8988T (cell line): Measurements from ENCODE around the gene EDEM3.
"Not testable (repeated sequence)": the region's sequence is repeated elsewhere in the genome, so short reads cannot be mapped to it uniquely, and the experiment has no call there.

Source experiments
- DNase-seq: peaks from one replicate; pipeline ENCODE4 v3.0.0; 2011

EDEM3 gene, protein sequence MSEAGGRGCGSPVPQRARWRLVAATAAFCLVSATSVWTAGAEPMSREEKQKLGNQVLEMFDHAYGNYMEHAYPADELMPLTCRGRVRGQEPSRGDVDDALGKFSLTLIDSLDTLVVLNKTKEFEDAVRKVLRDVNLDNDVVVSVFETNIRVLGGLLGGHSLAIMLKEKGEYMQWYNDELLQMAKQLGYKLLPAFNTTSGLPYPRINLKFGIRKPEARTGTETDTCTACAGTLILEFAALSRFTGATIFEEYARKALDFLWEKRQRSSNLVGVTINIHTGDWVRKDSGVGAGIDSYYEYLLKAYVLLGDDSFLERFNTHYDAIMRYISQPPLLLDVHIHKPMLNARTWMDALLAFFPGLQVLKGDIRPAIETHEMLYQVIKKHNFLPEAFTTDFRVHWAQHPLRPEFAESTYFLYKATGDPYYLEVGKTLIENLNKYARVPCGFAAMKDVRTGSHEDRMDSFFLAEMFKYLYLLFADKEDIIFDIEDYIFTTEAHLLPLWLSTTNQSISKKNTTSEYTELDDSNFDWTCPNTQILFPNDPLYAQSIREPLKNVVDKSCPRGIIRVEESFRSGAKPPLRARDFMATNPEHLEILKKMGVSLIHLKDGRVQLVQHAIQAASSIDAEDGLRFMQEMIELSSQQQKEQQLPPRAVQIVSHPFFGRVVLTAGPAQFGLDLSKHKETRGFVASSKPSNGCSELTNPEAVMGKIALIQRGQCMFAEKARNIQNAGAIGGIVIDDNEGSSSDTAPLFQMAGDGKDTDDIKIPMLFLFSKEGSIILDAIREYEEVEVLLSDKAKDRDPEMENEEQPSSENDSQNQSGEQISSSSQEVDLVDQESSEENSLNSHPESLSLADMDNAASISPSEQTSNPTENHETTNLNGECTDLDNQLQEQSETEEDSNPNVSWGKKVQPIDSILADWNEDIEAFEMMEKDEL

DNA sequence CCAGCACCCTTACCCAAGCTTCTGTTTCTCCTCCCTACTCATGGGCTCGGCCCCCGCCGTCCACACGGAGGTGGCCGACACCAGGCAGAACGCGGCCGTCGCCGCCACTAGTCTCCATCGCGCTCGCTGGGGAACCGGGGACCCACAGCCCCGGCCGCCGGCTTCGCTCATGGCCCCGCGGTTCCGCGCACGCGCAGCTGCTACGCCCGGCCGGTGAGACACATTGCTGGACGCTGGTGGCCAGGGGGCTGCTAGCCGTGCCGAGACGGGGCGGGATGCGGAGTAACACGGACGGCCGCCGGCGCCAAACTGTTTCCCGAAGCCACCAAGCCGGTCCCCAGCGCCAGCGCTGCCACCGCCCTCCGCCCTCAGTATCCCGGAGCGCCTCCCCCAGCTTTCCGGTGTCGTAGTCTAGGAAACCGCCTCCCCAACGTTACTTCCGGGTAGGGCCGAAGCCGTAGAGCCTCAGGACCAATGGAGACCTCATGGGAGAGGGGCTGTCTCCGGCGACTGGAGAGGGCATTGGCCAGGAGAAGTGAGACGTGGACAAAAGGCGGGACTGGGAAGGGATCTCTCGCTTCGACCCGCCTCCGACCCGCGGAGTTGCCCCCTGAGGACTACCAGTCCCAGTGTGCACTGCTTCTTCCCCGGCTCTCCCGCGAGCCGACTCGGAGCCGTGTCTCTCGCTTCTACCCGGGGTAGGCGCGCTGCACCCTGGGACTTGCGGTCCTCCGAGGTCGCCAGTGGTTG, at the start of gene EDEM3:
TSS of gene EDEM3 (minus strand) at position 383 of the 750 bp plus-strand sequence. CDS start at position 171, 212 bp downstream.
- DNase-seq = peak; percentile 71

DNA sequence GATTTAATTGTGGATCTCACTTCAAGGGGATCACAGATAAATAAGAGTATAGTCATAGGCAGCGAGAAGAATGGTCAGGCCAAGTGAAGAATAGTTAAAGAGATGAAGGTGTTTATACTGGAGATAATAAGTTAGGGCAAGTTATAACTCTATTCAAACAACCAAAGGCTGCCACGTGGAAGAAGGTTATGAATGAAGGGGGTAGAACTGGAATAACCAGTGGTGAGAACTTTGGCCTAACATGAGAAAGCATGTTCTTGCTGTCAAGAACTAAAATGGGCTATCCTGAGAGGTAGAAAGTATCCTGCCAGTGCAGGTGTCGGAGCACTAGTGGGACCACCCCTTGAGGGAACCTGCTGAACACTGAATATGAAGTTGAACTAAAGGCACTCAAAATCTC, 49.6 kb upstream of the EDEM3 start:
- DNase-seq = no peak

DNA sequence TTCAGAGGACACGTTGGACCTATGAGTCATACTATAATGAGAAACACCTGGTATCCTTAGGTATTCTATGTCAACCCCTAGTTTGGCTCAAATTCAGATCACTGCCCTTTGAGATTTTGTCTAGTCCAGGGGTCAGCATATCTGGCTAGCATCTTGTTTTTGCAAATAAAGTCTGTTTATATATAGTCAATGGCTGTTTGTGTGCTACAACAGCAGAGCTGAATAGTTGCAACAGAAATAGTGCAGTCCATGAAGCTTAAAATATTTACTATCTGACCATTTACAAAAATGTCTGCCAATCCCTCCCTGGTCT, 48.5 kb upstream of the EDEM3 start:
- DNase-seq = no peak

DNA sequence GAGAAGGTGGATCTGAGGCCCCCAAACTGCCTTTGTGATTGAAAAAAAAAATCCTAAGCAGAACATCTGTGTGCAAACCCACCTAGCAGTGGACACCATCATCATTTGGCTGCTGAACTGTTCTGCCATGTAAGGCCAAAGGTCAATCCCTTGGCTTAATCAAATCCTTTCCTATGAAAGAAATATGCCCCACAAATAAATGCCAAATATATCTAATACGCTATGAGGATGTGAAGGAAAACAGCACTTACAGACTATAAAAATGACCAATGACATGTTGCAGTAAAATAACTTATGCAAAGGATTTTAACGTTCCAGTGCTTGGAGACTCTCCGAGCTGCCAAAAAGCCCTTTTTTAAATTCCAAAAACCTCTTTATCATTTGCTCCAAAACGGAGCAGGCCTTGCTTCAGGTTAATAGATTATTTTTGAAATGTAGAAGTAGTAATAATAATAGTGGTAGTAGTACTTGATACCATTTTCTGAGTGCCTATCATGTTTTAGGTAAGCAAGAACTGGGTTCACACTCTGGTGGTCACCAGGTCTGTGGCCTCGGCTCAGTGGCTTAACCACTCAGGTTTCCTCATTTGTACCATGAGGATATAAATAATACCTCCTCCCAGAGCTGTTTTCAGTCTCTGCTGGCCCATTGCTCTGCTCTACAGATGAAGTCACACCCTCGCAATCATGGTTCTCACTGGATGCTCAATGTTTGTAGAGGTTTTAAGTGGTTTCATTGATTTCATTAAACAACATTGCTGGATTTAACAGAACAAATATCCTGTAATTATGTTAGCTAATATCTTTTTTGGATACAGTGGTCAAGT, 47.9 kb upstream of the EDEM3 start:
- no peak for DNase-seq

DNA sequence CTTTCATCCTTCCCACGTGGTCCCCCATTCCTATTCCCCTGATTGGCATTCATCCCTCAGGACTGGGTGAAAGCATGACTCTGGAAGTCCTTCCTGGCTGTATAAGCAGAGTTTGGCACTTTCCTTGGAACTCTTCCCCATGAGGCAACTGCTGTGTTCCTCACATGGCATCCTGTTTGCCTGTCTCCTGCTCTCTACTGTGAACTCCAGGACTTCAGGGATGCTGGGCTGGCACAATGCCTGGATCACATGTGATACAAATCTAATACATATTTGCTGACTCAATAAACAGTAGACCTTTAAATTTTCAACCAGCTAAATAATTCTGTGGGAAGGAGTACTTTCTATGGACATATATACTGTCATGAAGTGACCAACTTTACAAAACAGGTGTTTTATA, 46.8 kb upstream of the EDEM3 start:
- DNase-seq = no peak

DNA sequence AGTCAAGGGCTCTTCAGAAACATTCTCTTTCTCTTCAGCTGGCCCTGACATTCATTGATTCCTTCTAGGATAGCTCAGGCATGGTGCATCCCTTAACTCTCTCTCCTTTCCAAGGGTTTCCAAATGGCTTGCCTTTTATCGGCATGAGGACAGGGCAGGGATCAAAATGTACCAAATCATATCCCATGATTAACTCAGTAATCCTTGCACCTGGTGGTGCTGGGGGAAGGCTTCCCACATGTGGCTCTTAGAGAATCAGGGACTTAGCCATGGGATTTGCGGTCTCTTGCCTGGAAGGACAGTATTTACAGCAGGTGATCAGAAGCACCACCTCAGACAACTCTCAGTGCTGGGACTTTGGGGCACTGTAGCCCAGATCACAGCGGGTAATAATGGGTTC, 46.2 kb upstream of the EDEM3 start:
- no peak for DNase-seq

DNA sequence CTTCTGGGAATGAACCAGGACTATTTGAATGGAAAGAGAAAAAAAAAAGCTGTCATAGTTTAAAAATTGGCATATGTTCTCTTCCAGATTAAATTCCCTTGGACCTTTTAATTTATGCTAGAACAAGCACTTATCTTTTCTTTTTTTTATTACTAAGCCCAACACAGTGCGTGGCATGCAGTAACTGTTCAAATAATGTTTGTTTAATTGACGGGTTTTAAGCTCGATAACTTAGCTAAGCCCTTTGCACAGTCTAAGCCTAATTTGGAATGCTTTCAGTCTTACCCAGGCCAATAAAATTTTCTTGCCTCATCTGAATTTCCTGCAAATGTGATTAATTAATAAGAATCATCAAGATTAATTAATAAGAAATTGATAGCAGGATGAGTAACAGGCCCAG, 39.3 kb upstream of the EDEM3 start:
- DNase-seq = no peak

DNA sequence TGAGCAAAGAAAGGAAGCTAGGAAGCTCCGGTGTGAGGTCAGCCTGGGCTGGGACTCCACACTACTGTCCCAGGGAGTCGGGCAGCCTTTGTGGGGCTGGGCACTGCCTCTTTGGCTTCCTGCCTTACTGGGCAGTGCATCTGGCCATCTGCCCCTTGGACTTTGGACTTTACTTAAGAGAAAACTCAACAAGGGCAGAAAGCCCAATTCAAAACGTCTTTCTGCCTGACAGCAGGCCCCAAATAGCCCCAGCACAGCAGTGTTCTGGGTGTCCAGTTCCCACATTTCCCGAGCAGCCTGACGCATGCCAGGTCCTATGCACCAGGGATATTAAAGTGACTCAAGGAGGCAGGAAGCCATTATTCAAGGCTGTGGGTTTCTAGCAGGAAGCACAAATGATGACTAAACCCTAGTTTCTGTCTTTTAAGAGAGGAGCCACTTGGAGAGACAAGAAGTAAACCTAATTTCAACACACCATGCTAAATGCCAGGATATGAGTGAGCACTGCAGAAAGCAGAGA, 37.9 kb upstream of the EDEM3 start:
- DNase-seq = peak; percentile 28

DNA sequence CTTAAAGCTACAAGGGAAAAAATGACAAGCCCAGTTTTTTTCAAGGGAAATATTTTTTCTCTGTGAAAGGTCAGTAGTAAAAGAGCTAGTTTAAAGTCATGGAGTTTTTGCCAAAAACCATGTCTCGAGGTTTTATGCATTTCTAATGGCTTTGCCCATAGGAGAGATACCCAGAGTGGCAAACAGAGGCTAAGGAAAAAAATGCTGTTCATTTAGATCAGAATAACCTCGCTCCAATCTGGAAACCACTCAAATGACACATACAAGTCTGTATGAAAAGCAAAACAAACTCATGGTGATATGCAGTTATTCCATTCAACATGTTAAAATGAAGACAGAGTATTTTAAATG, 36.9 kb upstream of the EDEM3 start:
- no peak for DNase-seq

DNA sequence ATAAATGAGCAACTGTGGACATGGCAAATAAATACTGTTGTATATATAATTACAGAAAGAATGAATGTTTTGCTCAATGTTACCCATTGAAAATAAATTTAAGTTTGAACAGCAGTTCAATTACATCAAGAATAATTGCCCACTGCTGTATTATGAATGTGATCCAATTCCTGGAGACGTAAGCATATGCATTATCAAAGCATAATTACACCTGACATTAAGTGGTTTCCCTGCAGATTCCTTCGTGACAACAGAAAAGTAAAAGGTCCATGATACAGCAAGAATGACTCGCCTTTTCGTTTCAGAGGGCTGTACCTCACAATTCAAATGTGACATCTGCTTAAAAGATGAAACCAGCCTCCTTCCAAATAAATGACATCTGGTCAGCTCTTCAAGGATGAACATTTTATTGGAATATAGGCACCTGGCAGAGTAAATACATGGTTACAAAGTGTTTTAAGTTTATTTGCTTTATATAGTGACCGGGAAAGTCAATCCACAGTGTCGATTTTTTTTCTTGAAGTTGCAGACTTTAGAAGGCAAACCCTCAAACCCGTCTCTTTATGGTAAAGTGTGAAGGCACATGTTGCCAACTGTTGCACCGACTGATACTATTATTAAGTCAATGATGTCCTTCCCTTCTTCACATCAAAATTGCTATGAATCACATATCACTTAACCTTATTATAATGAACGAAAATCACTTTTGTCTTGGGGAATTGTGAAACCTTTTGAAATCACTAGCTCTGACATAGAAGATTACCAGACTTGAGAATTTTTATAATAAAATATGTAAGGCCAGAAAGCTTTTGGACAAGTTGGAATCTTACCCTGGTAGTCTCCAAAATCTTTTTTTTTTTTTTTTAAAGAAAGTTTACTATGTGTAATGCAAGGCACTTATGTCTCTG, 36.2 kb upstream of the EDEM3 start:
- DNase-seq = no peak

DNA sequence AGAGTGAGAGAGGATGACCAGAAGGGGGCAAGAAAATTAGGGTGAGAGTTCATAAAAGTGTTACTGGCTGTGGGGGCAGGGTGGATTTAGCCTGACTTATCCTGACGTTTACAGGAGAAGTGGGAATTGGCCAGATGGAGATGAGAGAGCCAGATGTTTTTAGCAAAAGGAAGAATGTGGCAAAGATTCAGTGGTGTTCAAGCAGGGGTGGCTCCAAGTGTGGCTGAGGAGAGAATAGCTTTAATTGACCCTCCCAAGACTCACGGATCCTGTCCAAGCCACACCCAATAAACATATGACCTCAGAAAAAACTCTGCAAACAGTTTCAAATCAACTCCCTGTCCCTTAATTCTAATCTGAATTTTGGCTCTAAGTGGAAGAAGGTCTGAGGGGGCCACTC, 35.2 kb upstream of the EDEM3 start:
- no peak for DNase-seq

DNA sequence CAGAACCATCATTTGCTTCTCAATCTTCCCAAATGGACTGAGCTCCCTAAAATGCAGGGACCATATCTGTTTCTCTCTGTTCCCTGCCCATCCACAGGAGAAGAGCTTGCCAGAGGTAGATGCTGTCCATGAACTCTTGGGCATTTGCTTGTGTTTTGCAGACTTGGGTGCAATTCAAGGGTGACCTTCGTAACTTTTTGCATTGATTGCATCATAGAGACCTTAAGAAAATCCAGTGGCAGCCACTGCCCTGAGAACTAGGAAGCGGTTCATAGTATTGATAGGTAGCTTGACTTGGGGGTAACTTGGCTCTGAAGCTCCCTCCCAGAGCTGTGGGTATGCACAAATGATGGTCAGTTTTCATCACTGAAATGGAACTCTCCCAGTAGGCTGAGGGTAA, 34.3 kb upstream of the EDEM3 start:
- no peak for DNase-seq

DNA sequence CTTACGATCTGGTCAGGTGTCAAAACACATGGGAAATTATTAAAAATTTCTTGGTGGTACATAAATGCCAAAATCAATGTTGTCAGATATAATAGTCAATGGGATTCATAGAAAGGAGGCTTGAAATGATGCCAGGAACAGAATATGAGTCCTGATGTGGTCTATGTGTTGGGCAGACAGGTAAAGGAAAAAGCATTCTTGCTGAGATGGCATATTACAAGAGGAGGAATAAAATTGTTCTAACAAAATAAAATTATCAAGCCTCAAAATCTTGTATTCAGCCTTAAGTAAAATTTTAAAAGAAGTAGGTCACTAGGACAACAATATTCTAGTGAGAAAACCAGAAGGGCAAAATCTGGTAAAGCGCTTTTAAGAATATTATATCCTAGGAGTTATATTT, 30.9 kb upstream of the EDEM3 start:
- DNase-seq = no peak

DNA sequence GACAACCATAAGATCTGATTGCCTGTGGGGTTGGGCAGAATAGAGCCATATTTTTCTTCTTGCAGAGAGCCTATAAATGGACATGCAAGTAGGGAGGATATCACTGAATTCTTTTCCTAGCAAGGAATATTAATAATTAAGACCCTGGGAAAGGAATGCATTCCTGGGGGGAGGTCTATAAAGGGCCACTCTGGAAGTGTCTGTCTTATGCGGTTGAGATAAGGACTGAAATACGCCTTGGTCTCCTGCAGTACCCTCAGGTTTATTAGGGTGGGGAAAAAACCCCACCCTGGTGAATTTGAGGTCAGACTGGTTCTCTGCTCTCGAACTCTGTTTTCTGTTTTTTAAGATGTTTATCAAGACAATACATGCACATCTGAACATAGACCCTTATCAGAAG, 29.1 kb upstream of the EDEM3 start:
- DNase-seq = not testable (repeated sequence)

DNA sequence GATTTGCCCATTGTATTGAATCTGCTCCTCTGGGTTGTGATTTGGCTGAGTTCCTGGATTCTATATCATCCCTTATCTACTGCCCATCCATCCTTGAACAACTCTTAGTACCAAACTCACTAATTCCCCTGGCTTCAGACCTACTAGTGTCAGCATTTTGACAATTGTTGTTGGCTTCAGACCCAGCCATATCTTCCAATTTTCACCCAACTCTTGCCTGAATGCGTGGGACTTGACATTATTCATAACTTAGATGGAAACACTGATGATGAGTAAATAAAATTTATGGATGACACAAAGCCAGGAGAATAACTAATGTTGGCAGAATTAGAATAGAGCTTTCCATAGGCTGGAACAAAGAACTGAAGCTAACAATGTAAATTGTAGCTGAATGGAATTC, 27.3 kb upstream of the EDEM3 start:
- DNase-seq = no peak

DNA sequence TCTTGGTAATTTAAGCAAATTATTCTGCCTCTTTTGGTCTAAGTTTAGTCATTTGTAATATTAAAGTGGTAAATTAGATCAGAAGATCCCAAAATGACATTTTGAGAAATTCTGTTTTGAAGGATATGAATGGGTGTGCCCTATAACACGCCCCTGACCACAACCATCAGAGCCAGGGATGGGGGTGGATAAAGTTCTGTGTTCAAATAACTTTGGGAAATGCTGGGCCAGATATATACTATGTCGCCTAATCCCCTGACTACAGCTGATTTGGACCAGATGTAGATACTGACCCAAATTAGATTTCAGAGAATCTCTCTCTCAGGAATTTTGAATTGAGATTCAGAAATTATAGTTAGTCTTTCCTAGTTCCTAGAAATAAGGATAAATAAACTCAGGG, 21.2 kb upstream of the EDEM3 start:
- DNase-seq = no peak

DNA sequence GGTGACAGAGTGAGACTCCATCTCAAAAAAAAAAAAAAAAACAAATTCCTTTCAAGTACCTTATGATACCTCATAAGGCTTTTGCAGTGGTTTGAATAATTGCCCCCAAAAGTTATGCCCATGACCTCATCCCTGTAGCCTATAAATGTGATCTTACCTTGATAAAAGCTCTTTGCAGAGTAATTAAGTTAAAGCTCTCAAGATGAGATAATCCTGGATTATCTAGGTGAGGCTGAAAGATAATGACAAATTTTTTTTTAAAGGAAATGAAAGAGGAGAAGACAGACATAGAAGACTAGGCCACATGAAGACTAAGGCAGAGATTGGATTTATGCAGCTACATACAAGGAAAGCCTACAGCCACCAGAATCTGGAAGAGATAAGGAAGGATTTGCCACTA, 20.7 kb upstream of the EDEM3 start:
- DNase-seq = no peak

DNA sequence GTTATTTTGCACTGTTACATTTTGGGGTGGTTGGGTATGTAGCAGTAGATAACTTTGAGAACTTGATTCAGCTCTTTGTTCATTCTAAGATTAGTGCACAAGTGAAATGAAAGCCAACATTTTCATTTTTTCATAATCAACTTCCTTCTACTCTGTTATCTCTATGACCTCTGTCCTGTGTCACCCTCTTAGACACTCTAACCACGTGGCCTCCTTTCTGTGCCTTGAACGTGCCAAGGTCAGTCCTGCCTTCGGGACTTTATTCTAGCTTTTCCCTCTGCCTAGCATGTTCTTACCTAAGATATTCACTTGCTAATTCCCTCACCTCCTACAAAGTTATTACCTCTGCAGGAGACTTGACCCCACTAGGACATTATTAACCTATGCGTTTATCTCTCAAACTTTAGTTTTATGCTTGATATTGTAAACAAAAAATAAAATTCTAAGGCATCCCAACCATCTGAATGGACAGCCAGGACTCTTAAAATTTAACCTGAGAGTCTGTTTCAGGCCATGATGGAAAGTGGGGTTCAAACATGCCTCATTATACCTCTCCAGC, 19.2 kb upstream of the EDEM3 start:
- no peak for DNase-seq

DNA sequence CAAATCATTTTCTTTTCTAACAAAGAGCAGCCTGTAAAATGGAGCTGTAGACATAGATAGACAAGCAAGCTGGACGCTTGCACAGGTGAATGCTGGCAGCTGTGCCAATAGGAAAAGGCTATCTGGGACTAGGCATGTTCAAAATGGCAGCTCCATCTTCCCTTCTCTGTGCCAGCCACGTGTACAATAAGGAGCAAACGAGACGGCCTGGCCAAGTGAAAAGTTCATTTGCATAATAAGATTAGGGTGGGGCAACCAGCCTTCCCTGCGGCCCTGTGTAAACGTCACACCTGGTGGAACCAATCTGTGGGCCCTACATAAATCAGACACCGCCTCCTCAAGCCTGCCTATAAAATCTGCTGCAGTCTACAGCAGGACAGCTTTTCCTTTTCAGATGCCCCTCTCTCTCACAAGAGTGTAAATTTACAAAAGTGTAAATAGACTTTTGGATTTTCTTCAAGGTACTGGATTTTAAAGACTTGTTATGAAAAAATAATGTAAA, 16.6 kb upstream of the EDEM3 start:
- DNase-seq = no peak

DNA sequence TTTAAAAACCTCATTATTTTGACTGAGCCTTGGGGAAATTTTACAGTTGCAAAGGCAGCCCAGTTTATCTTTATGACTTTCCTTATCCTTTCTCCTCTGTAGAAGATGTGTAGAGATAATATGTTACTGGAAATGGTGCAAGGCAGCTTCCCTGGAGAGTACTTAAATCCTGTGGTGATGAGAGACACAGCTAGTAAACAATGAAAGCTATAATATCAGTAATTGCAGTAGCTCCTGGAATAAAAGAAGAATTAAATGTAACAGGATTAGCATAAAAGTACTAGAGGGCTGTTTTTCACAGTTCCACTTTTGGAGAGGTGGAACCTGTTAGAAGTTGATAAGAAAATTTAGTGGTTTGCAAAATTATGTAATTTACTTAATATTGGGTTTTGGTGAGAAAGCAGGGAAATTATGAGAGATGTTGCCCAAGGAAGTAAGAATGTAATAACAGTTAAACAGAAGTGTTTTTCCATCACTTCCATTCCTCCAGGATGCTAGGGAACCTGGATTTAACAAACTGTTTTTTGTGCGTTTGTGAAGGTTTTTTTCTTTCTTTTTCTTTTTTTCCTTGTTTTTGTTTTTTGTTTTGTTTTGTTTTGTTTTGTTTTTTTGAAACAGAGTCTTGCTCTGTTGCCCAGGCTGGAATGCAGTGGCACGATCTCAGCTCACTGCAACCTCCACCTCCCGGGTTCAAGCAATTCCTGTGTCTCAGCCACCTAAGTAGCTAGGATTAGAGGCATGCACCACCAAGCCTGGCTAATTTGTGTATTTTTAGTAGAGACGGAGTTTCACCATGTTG, 15.7 kb upstream of the EDEM3 start:
- no peak for DNase-seq
